Loucy (cell line): Measurements from ENCODE around the gene CDH2.

Experiments used
- CTCF ChIP-seq: fragments of 200-600 bp; sonication (generic); conservative IDR thresholded peaks from 2 replicates; pipeline ENCODE4 v1.5.1; 2014; ENCODE audit warnings: mild to moderate bottlenecking, antibody characterized with exemption, low read length
- EZH2phosphoT487 ChIP-seq: fragments of 200-600 bp; IDR thresholded peaks from 2 replicates; pipeline ENCODE4 v1.6.1; 2018; ENCODE audit warnings: antibody characterized with exemption, mild to moderate bottlenecking, moderate library complexity, borderline replicate concordance

GRCh38 chr18:27959101-27959500, 217.8 kb downstream of the CDH2 start:
- TF ChIP-seq CTCF: no peak
- TF ChIP-seq EZH2phosphoT487: no peak
